K562 (cell line): ENCODE measurements around the gene GLRA3. TPM values are rescaled to one million over a fixed set of nuclear protein-coding genes. Genes with fewer than 3 reads are reported as not detected.

Source experiments
- ATAC-seq: fragments of 200-7000 bp; cut with Tn5 transposase; 3 replicates; pipeline ENCODE4 v1.9.1; 2020; ENCODE audit warnings: moderate library complexity
- BruUV-seq: library from RNA; stranded (reverse); fragments of 400-500 nt; replicated peaks from 2 replicates; lab custom pipeline; 2021; lab: Mats Ljungman, UMichigan
- CTCF ChIA-PET: fragments of 300-600 bp; formaldehyde crosslinking; extraction: SDS; loops from one replicate; lab custom pipeline; 2021; ENCODE audit warnings: low intra/inter-chr PET ratio; lab: Yijun Ruan, JAX
- POLR2A ChIA-PET: fragments of 300-600, 350-650 bp; sonication (Branson Sonifier 250); formaldehyde crosslinking; extraction: SDS; loops from one replicate; lab custom pipeline; 2021; ENCODE audit warnings: antibody characterized with exemption, inconsistent platforms; lab: Yijun Ruan, JAX
- DNase-seq, 4 experiments: peaks; one replicate each; pipeline versions ENCODE4 v3.0.0 to v3.0.0-alpha.2; 2011 to 2018; ENCODE audit warnings: low spot score in 3 of 4, mixed read lengths in 3 of 4; ENCODE audit errors: extremely low read depth in 1 of 4
- FAIRE-seq: peaks from 2 replicates; lab custom pipeline; 2011; peaks lifted over from hg19 to GRCh38; lab: Jason Lieb, UNC
- H2AFZ ChIP-seq: 2 replicates; pipeline ENCODE4 v1.6.0; 2011; ENCODE audit warnings: low read depth, low read length, control low read depth, inconsistent platforms
- H3K27ac ChIP-seq: fragments of 200-600 bp; 3 replicates; pipeline ENCODE4 v1.8.0; 2011; ENCODE audit warnings: low read depth, mild to moderate bottlenecking, control low read depth, inconsistent platforms, low read length, moderate library complexity, mixed read lengths; ENCODE audit errors: extremely low read depth
- H3K27me3 ChIP-seq, 2 experiments: fragments of 300-600 bp in 1 of 2; 2 replicates in 1 of 2; 3 replicates in 1 of 2; pipeline versions ENCODE4 v1.6.0 to v1.8.0; 2011; ENCODE audit warnings: inconsistent platforms in 2 of 2, low read length in 2 of 2, mild to moderate bottlenecking in 1 of 2, mixed read lengths in 1 of 2, moderate library complexity in 1 of 2; ENCODE audit not compliant: control insufficient read depth in 2 of 2, insufficient read depth in 2 of 2
- H3K36me3 ChIP-seq: fragments of 300-600 bp; 3 replicates; pipeline ENCODE4 v1.8.0; 2011; ENCODE audit warnings: mild to moderate bottlenecking, low read length, inconsistent platforms; ENCODE audit not compliant: control insufficient read depth, insufficient read depth
- H3K4me1 ChIP-seq, 2 experiments: fragments of 200-600 bp in 1 of 2; replicated peaks in 1 of 2; 2 replicates in 1 of 2; 3 replicates in 1 of 2; pipeline versions ENCODE4 v1.5.1 to v1.8.0; 2011; ENCODE audit warnings: inconsistent platforms in 2 of 2, low read length in 2 of 2, mild to moderate bottlenecking in 1 of 2, mixed read lengths in 1 of 2, moderate library complexity in 1 of 2; ENCODE audit not compliant: control insufficient read depth in 2 of 2, insufficient read depth in 2 of 2
- H3K4me2 ChIP-seq: 2 replicates; pipeline ENCODE4 v1.6.1; 2011; ENCODE audit warnings: low read length, control low read depth, inconsistent platforms, mixed read lengths; ENCODE audit not compliant: insufficient read depth
- H3K4me3 ChIP-seq: fragments of 200-600 bp; sonication (generic), shearing (Covaris generic); 2 replicates; pipeline ENCODE4 v1.5.1; 2016; ENCODE audit warnings: control low read depth, inconsistent platforms
- H3K79me2 ChIP-seq: fragments of 200-600 bp; 3 replicates; pipeline ENCODE4 v1.8.0; 2011; ENCODE audit warnings: low read length, inconsistent platforms; ENCODE audit not compliant: control insufficient read depth, insufficient read depth
- H3K9ac ChIP-seq, 2 experiments: 2 replicates each; pipeline versions ENCODE4 v1.6.0 to v1.6.1; 2011; ENCODE audit warnings: low read depth in 2 of 2, low read length in 2 of 2, control low read depth in 1 of 2, inconsistent platforms in 1 of 2, mild to moderate bottlenecking in 1 of 2, mixed read lengths in 1 of 2; ENCODE audit not compliant: insufficient read depth in 1 of 2
- H3K9me1 ChIP-seq: one replicate; pipeline ENCODE4 v1.6.0; 2011; ENCODE audit warnings: inconsistent platforms, mild to moderate bottlenecking, low read length, moderate library complexity; ENCODE audit not compliant: control insufficient read depth, insufficient read depth
- H3K9me3 ChIP-seq: replicated peaks from 2 replicates; pipeline ENCODE4 v1.5.1; 2011; ENCODE audit warnings: low read depth, low read length, inconsistent platforms; ENCODE audit not compliant: control insufficient read depth, insufficient read depth
- H4K20me1 ChIP-seq: replicated peaks from 2 replicates; pipeline ENCODE4 v1.6.1; 2011; ENCODE audit warnings: low read length, inconsistent platforms, mixed read lengths; ENCODE audit not compliant: control insufficient read depth, insufficient read depth
- ATF7 ChIP-seq: fragments of 450-650 bp; IDR thresholded peaks from 2 replicates; pipeline ENCODE4 v1.7.1; 2014; ENCODE audit warnings: mild to moderate bottlenecking, moderate library complexity
- CBX3 ChIP-seq, 2 experiments: IDR thresholded peaks; 1 replicate in 1 of 2; 2 replicates in 1 of 2; pipeline ENCODE4 v1.6.1; 2012; ENCODE audit warnings: inconsistent platforms in 2 of 2, low read length in 2 of 2, borderline replicate concordance in 1 of 2, control low read depth in 1 of 2
- CCNT2 ChIP-seq: IDR thresholded peaks from 2 replicates; pipeline ENCODE4 v1.6.1; 2011; ENCODE audit warnings: borderline replicate concordance, low read depth, mild to moderate bottlenecking, moderate library complexity, mixed read lengths, low read length; ENCODE audit not compliant: insufficient read length; ENCODE audit errors: extremely low read depth
- DIDO1 ChIP-seq: fragments of 450-650 bp; IDR thresholded peaks from 2 replicates; pipeline ENCODE4 v1.6.1; 2016; ENCODE audit warnings: low read depth, missing biosample characterization, missing genetic modification characterization
- ETV5 ChIP-seq: sonication (generic); formaldehyde crosslinking; IDR thresholded peaks from 2 replicates; pipeline ENCODE4 v1.4.0; 2020; ENCODE audit warnings: low read depth, mild to moderate bottlenecking, missing genetic modification reagents
- FOXJ3 ChIP-seq: sonication (generic); formaldehyde crosslinking; IDR thresholded peaks from 2 replicates; pipeline ENCODE4 v1.4.0; 2020; ENCODE audit warnings: mild to moderate bottlenecking, missing genetic modification reagents
- GTF2B ChIP-seq: IDR thresholded peaks from 2 replicates; pipeline ENCODE4 v1.6.1; 2011; ENCODE audit not compliant: insufficient read length; ENCODE audit errors: extremely low read depth
- KDM1A ChIP-seq, 2 experiments: fragments of 450-650 bp; IDR thresholded peaks; 2 replicates each; pipeline ENCODE4 v1.6.1; 2016; ENCODE audit warnings: mild to moderate bottlenecking in 2 of 2
- POLR2H ChIP-seq: IDR thresholded peaks from 2 replicates; pipeline ENCODE4 v1.6.1; 2016; ENCODE audit warnings: missing genetic modification characterization, low read depth, mild to moderate bottlenecking, control low read depth, missing compliant biosample characterization, moderate library complexity
- TARDBP ChIP-seq: fragments of 450-650 bp; IDR thresholded peaks from 2 replicates; pipeline ENCODE4 v1.6.1; 2016
- THRA ChIP-seq: fragments of 450-650 bp; IDR thresholded peaks from 2 replicates; pipeline ENCODE4 v1.6.1; 2017; ENCODE audit warnings: mild to moderate bottlenecking, moderate library complexity
- ZNF24 ChIP-seq: fragments of 450-650 bp; IDR thresholded peaks from 2 replicates; pipeline ENCODE4 v1.6.1; 2016
- ZNF280A ChIP-seq: fragments of 450-650 bp; IDR thresholded peaks from 2 replicates; pipeline ENCODE4 v1.6.1; 2018; ENCODE audit warnings: mild to moderate bottlenecking, low read depth; ENCODE audit not compliant: partially characterized antibody
- ZNF589 ChIP-seq: fragments of 200-800 bp; sonication (Bioruptor generic); IDR thresholded peaks from 2 replicates; pipeline ENCODE4 v1.6.1; 2016; ENCODE audit warnings: low read depth, missing genetic modification characterization, missing compliant biosample characterization
- WGBS: fragments of 100-300 bp; shearing (Covaris generic); methylation state at CpG from one replicate; pipeline ENCODE4 v1.1.6; 2016; ENCODE audit warnings: low coverage, mixed read lengths; ENCODE audit not compliant: insufficient coverage; ENCODE audit errors: missing lambda C conversion rate; 5-methylcytosine and 5-hydroxymethylcytosine counted together
- in situ Hi-C: fragments of 300-500 bp; cut with MboI; formaldehyde crosslinking; loops from 4 replicates; pipeline ENCODE4 v1.15.0; 2018; ENCODE audit warnings: inconsistent platforms, mixed read lengths
- intact Hi-C: fragments of 100-400 bp; cut with micrococcal nuclease; formaldehyde crosslinking; loops from 2 replicates; pipeline ENCODE4 v1.14.2; 2022
- polyA plus RNA-seq, 8 experiments: library from polyadenylated mRNA; depleted of rRNA in 4 of 8; stranded (reverse) in 5 of 8; unstranded in 3 of 8; fragments of >200 nt; fragmentation: Nextera tagmentation in 2 of 8; fragmentation: Illumina TruSeq in 1 of 8; extraction: Ambion mirVana in 2 of 8; extraction: Trizol in 1 of 8; gene quantifications; 2 replicates each; pipeline versions ENCODE4 v1.2.1 to v1.2.3, GENCODE V29; 2011 to 2014; ENCODE audit warnings: inconsistent platforms in 1 of 8, missing spikeins in 1 of 8
- total RNA-seq, 7 experiments: library from RNA; depleted of rRNA in 6 of 7; stranded (reverse); fragments of >200 nt in 6 of 7; fragmentation: Illumina TruSeq in 2 of 7; extraction: Trizol in 2 of 7; gene quantifications; 2 replicates each; pipeline versions ENCODE4 v1.2.1 to v1.2.3, GENCODE V29; 2011 to 2021; ENCODE audit warnings: low replicate concordance in 1 of 7

GLRA3 gene
- total and polyA plus RNA-seq, 9 of the 15 experiments (the other 6 are each of a cell fraction or from before 2014, with no cell fraction given) = 0.06 to 0.14 (median 0.08) TPM; not detected in 2

- peak overlapping the region; percentile 64 for H2AFZ ChIP-seq
- H3K36me3 ChIP-seq = no peaks in the 10 kb centered on the region
- no peaks in the 10 kb centered on the region for H3K79me2 ChIP-seq
- in situ Hi-C loops (no loop called here), intact Hi-C loops (no loop called here)
- TF ChIP-seq CBX3 (IDR thresholded peaks at IDR 0.05; ENCODE audit: borderline replicate concordance in 1 of 2, low read length in 2 of 2) = no peak
- TF ChIP-seq ZNF589 (CRISPR knock-in tag) = 0 out of 2 replicates have a peak, but pooled peaks have one; percentile 21
- TF ChIP-seq ETV5 = no peak
- TF ChIP-seq TARDBP = no peak
- H3K4me2 ChIP-seq = no peak overlapping the region
- ChIA-PET POLR2A (interaction anchor here (0.9 kb wide), 1 partner anchor 9 kb away, joined by 3 read pairs; no protein-coding TSS in a partner anchor), CTCF (no interaction called here)
- no peaks in the 10 kb centered on the region for H3K9me1 ChIP-seq
- BruUV-seq = no TSS peak
- H3K27ac ChIP-seq = peak overlapping the region; percentile 8; the same call in 1 of the 3 replicates
- H3K9me3 ChIP-seq = no peaks in the 10 kb centered on the region
- no peak for FAIRE-seq
- peak; percentile 52 for ATAC-seq
- peak overlapping the region in 1 of 2 experiments; percentile 14; a peak in 1 of 4 replicates for H3K9ac ChIP-seq
- H4K20me1 ChIP-seq = no peaks in the 10 kb centered on the region
- no peak for DNase-seq
- H3K4me1 ChIP-seq = peaks cover 5 to 25% of the 10 kb centered on the region in 2 experiments; a peak in 3 of 5 replicates
- no peaks in the 10 kb centered on the region for H3K27me3 ChIP-seq
- H3K4me3 ChIP-seq = no peak overlapping the region
Measured at GRCh38 chr4:174673865-174674264, 155.2 kb downstream of the GLRA3 start.

- POLR2A ChIA-PET = no interaction called here
- WGBS = 43% methylated on average over 4 of the region's 4 CpGs
- Histone ChIP-seq H3K27ac (peak overlapping the region; percentile 42; the same call in 2 of the 3 replicates), H3K4me2 (peak overlapping the region; percentile 45), H3K4me1 (peaks cover 5 to 31% of the 10 kb centered on the region in 2 experiments; a peak in 3 of 5 replicates), H4K20me1 (no peaks in the 10 kb centered on the region), H3K4me3 (no peak overlapping the region), H3K36me3 (no peaks in the 10 kb centered on the region), H3K27me3 (no peaks in the 10 kb centered on the region), H2AFZ (peak overlapping the region; percentile 92), H3K9me1 (no peaks in the 10 kb centered on the region), H3K79me2 (no peaks in the 10 kb centered on the region), H3K9ac (peak overlapping the region; percentile 31 to 56; a peak in 2 of 4 replicates), H3K9me3 (no peaks in the 10 kb centered on the region)
- peak; percentile 57 for ATAC-seq
- no peak for FAIRE-seq
- no TSS peak for BruUV-seq
- DNase-seq = no peak
- CTCF ChIA-PET = no interaction called here
- in situ Hi-C loops = no loop called here
- intact Hi-C loops = no loop called here
- TF ChIP-seq FOXJ3 = no peak
- TF ChIP-seq ATF7 = no peak
- no peak for TF ChIP-seq POLR2H (tag)
- no peak for TF ChIP-seq DIDO1
- TF ChIP-seq CCNT2 = no peak
- TF ChIP-seq GTF2B = no peak
- no peak for TF ChIP-seq ZNF280A
- no peak for TF ChIP-seq THRA
- no peak for TF ChIP-seq KDM1A (IDR thresholded peaks at IDR 0.05)
- TF ChIP-seq ZNF24 = no peak
Measured at GRCh38 chr4:174672276-174672675, 156.8 kb downstream of the GLRA3 start.
